A549 (cell line): ENCODE results near the gene CDH4. TPM values are rescaled to one million over a fixed set of nuclear protein-coding genes. Genes with fewer than 3 reads are reported as not detected.

Experiments
- ATAC-seq, 2 experiments: fragments of 200-7000 bp in 1 of 2; fragments of >200 bp in 1 of 2; cut with Nextera tagmentation in 1 of 2; cut with Tn5 transposase in 1 of 2; 3 replicates each; pipeline versions ENCODE4 v1.8.0 to v1.9.1; 2018 to 2020; ENCODE audit warnings: mild to moderate bottlenecking in 1 of 2, moderate library complexity in 1 of 2
- CTCF ChIA-PET: fragments of 300-600 bp; sonication (Branson Sonifier 250); formaldehyde crosslinking; extraction: SDS; loops from one replicate; lab custom pipeline; 2021; ENCODE audit warnings: antibody characterized with exemption, inconsistent platforms; lab: Yijun Ruan, JAX
- POLR2A ChIA-PET: fragments of 350-600 bp; formaldehyde crosslinking; extraction: SDS; loops from one replicate; lab custom pipeline; 2021; ENCODE audit warnings: antibody characterized with exemption, inconsistent platforms; lab: Yijun Ruan, JAX
- DNase-seq, 2 experiments: peaks; one replicate each; pipeline versions ENCODE4 v3.0.0 to v3.0.0-alpha.2; 2011 to 2016; ENCODE audit warnings: low read depth in 1 of 2, low spot score in 1 of 2
- FAIRE-seq: peaks from 2 replicates; lab custom pipeline; 2011; peaks lifted over from hg19 to GRCh38; lab: Jason Lieb, UNC
- H3K27ac ChIP-seq, 2 experiments: fragments of >200 bp; sonication (Bioruptor Twin); formaldehyde crosslinking; 3 replicates each; pipeline ENCODE4 v1.5.1; 2016 to 2017
- H3K4me1 ChIP-seq: fragments of >200 bp; sonication (Bioruptor Twin); formaldehyde crosslinking; 3 replicates; pipeline ENCODE4 v1.6.1; 2016
- H3K4me2 ChIP-seq: fragments of >200 bp; sonication (Bioruptor Twin); formaldehyde crosslinking; 3 replicates; pipeline ENCODE4 v1.6.1; 2016
- H3K4me3 ChIP-seq: fragments of >200 bp; sonication (Bioruptor Twin); formaldehyde crosslinking; 3 replicates; pipeline ENCODE4 v1.5.1; 2016
- H3K9me3 ChIP-seq: fragments of >200 bp; sonication (Bioruptor Twin); formaldehyde crosslinking; 3 replicates; pipeline ENCODE4 v1.6.1; 2016
- CHD2 ChIP-seq: fragments of 150-350 bp; IDR thresholded peaks from 2 replicates; pipeline ENCODE4 v1.6.1; 2014; ENCODE audit warnings: low read length; ENCODE audit not compliant: partially characterized antibody
- CHD4 ChIP-seq: fragments of 200-600 bp; sonication (generic); IDR thresholded peaks from 2 replicates; pipeline ENCODE4 v1.6.1; 2016; ENCODE audit warnings: antibody characterized with exemption, mild to moderate bottlenecking, borderline replicate concordance
- EHMT2 ChIP-seq: fragments of 200-600 bp; sonication (generic); IDR thresholded peaks from 2 replicates; pipeline ENCODE4 v1.6.1; 2016; ENCODE audit warnings: antibody characterized with exemption, low read depth, mild to moderate bottlenecking, moderate library complexity
- EP300 ChIP-seq, 2 experiments: fragments of >200 bp; sonication (Bioruptor Twin); formaldehyde crosslinking; IDR thresholded peaks; 2 replicates in 1 of 2; 3 replicates in 1 of 2; pipeline ENCODE4 v1.6.1; 2016 to 2017
- FOXS1 ChIP-seq: fragments of 250-450 bp; sonication (Bioruptor Pico); IDR thresholded peaks from 2 replicates; pipeline ENCODE4 v1.5.0; 2020; ENCODE audit warnings: mild to moderate bottlenecking, moderate library complexity
- MAZ ChIP-seq: fragments of 150-350 bp; IDR thresholded peaks from 2 replicates; pipeline ENCODE4 v1.6.1; 2014; ENCODE audit warnings: antibody characterized with exemption, low read depth, low read length, borderline replicate concordance
- PHF8 ChIP-seq: fragments of 200-600 bp; sonication (generic); IDR thresholded peaks from 2 replicates; pipeline ENCODE4 v1.6.1; 2016; ENCODE audit warnings: low read depth, mild to moderate bottlenecking, antibody characterized with exemption, moderate library complexity, borderline replicate concordance
- POLR2A ChIP-seq: IDR thresholded peaks from 2 replicates; pipeline ENCODE4 v1.6.1; 2012; ENCODE audit warnings: mild to moderate bottlenecking, low read length
- RARB ChIP-seq: fragments of 250-450 bp; sonication (Bioruptor Pico); IDR thresholded peaks from 2 replicates; pipeline ENCODE4 v1.8.0; 2021; ENCODE audit warnings: mild to moderate bottlenecking, moderate library complexity
- RCOR1 ChIP-seq: fragments of 150-350 bp; IDR thresholded peaks from 2 replicates; pipeline ENCODE4 v1.6.1; 2014; ENCODE audit warnings: antibody characterized with exemption, low read length, low read depth
- SREBF2 ChIP-seq: fragments of 450-650 bp; IDR thresholded peaks from 2 replicates; pipeline ENCODE4 v1.6.1; 2014; ENCODE audit warnings: mild to moderate bottlenecking, moderate library complexity
- TFCP2L1 ChIP-seq: fragments of 250-450 bp; sonication (Bioruptor Pico); IDR thresholded peaks from 2 replicates; pipeline ENCODE4 v1.5.0; 2021; ENCODE audit warnings: mild to moderate bottlenecking
- ZFP36 ChIP-seq: fragments of 450-650 bp; IDR thresholded peaks from 2 replicates; pipeline ENCODE4 v1.6.1; 2014; ENCODE audit warnings: borderline replicate concordance; ENCODE audit not compliant: partially characterized antibody
- WGBS: methylation state at CpG from one replicate; pipeline ENCODE4 v1.1.6; 2017; ENCODE audit errors: missing lambda C conversion rate; 5-methylcytosine and 5-hydroxymethylcytosine counted together
- polyA plus RNA-seq, 4 experiments: library from polyadenylated mRNA; depleted of rRNA in 3 of 4; stranded (reverse); fragments of >200 nt; fragmentation: RNase III in 1 of 4; extraction: RNeasy Plus Mini Kit Qiagen cat#74134 plus additional on column Dnase treatment in 1 of 4; gene quantifications; 2 replicates in 3 of 4; 3 replicates in 1 of 4; pipeline ENCODE4 v1.2.3, GENCODE V29; 2011 to 2017
- TF ChIP-seq, protein P1 (sequence below): fragments of 250-450 bp; sonication (Bioruptor Pico); IDR thresholded peaks from 2 replicates; pipeline ENCODE4 v1.5.0; 2020; ENCODE audit warnings: low read depth, mild to moderate bottlenecking, moderate library complexity
- TF ChIP-seq, protein P2 (sequence below): fragments of >200 bp; sonication (Bioruptor Twin); formaldehyde crosslinking; IDR thresholded peaks from 3 replicates; pipeline ENCODE4 v1.6.1; 2016
- TF ChIP-seq, protein P3 (sequence below): fragments of >200 bp; sonication (Bioruptor Twin); formaldehyde crosslinking; IDR thresholded peaks from 2 replicates; pipeline ENCODE4 v1.6.1; 2016
- TF ChIP-seq, protein P4 (sequence below): IDR thresholded peaks from 2 replicates; pipeline ENCODE4 v1.6.1; 2012; ENCODE audit warnings: low read depth, borderline replicate concordance
- TF ChIP-seq, protein P5 (sequence below): fragments of 250-450 bp; sonication (Bioruptor Pico); IDR thresholded peaks from 2 replicates; pipeline ENCODE4 v1.5.0; 2021; ENCODE audit warnings: mild to moderate bottlenecking, moderate library complexity, borderline replicate concordance

Gene CDH4
- polyA plus RNA-seq, 2 of the 4 experiments (the other 2 are of a cell fraction), result 3.4 to 10.3 TPM

DNA sequence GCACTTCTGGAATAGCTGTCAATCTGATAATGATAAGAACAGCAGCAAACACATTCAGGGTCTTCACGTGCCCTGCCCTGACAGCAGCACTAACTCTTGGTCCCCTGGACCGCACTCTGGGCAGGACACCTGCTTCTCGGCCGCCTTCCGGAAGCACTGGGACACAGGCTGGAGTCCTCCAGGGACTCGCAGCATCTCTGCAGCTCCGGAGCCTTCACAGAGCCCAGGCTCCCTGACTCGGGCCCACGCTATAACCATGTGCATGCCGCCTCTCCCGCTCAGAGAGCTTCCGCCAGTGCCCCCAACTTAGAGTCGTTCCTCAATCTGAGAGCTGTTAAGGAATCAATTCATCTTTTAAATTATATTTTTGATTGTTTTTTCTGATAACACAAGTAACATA is 436.4 kb downstream of the CDH4 start (continued):
- TF ChIP-seq EHMT2, result no peak
- TF ChIP-seq, protein P1, sequence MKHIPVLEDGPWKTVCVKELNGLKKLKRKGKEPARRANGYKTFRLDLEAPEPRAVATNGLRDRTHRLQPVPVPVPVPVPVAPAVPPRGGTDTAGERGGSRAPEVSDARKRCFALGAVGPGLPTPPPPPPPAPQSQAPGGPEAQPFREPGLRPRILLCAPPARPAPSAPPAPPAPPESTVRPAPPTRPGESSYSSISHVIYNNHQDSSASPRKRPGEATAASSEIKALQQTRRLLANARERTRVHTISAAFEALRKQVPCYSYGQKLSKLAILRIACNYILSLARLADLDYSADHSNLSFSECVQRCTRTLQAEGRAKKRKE (CRISPR knock-in tag), result no peak

DNA sequence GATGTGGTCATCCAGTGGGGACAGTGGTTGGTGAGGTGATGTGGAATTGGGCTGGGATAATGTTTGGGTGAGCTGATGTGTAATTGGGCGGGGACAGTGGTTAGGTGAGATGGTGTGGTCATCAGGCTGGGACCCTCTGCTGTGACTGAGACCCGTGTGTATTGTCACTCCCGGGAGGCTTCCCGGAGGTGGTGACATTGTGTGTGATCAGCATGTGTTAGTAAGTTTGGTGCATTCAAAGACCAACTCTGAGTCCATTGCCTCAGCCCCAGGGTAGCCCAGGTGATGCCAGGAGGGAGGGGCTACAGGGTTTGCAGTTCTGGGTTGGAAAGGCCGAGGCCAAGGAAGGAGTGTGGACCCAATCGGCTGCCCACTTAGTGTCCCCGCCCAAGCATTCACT is 438.1 kb downstream of the CDH4 start:
- WGBS, result 27% methylated on average over 7 of the region's 7 CpGs
- ChIA-PET POLR2A (no interaction called here), CTCF (no interaction called here)
- Histone ChIP-seq H3K4me3 (no peak overlapping the region), H3K4me1 (no peaks in the 10 kb centered on the region), H3K4me2 (no peak overlapping the region), H3K9me3 (no peaks in the 10 kb centered on the region), H3K27ac (no peak overlapping the region)
- no peak for FAIRE-seq
- TF ChIP-seq ZFP36 (peak; percentile 48), RARB (no peak)
- no peak for DNase-seq
- no peak for ATAC-seq

DNA sequence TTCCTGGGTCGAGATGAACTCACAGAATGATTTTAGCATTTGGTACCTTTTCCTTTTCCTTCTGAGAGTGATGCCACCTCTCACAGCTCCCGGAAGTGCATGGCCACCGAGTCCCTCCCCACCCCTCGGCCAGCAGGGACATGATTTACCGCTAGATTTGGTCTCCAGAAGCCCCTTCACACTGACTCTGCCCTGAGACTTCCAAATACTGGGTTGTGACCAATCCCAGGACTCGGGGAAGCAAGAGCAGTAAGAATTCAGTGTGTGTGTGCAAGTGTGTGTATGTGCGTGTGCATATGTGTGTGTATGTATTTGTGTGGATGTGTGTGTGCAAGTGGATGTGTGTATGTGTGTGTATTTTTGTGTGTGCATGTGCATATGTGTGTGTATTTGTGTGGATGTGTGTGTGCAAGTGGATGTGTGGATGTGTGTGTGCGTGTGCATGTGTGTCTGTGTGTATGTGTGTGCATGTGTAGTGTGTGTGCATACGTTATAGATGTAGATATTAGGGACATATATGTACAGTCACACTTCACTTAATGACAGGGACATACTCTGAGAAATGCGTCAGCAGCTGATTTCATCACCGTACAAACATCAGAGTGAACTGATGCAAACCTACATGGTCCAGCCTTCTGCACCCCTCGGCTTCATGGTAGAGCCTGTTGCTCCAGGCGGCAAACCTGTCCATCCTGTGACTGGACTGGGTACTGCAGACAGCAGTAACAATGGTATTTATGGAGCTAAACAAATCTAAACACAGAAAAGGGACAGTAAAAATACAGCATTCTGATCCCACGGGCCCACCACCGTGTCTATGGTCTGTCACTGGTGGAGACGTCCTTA is 439.2 kb downstream of the CDH4 start:
- no peak for FAIRE-seq
- no peaks in the 10 kb centered on the region for H3K9me3 ChIP-seq
- TF ChIP-seq EHMT2 (no peak), CHD2 (no peak), SREBF2 (no peak), RCOR1 (no peak), FOXS1 (CRISPR knock-in tag) (no peak), CHD4 (no peak), EP300 (IDR thresholded peaks at IDR 0.05) (no peak), POLR2A (no peak), PHF8 (no peak), MAZ (no peak), TFCP2L1 (no peak)
- TF ChIP-seq, protein P2, sequence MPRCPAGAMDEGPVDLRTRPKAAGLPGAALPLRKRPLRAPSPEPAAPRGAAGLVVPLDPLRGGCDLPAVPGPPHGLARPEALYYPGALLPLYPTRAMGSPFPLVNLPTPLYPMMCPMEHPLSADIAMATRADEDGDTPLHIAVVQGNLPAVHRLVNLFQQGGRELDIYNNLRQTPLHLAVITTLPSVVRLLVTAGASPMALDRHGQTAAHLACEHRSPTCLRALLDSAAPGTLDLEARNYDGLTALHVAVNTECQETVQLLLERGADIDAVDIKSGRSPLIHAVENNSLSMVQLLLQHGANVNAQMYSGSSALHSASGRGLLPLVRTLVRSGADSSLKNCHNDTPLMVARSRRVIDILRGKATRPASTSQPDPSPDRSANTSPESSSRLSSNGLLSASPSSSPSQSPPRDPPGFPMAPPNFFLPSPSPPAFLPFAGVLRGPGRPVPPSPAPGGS, result no peak
- TF ChIP-seq, protein P3, sequence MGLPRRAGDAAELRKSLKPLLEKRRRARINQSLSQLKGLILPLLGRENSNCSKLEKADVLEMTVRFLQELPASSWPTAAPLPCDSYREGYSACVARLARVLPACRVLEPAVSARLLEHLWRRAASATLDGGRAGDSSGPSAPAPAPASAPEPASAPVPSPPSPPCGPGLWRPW, result no peak
- H3K4me3 ChIP-seq, result no peak overlapping the region
- 55% methylated on average over 16 of the region's 16 CpGs for WGBS
- ChIA-PET POLR2A (no interaction called here), CTCF (interaction anchor here (0.8 kb wide), 1 partner anchor 10 kb away, joined by 3 read pairs; no protein-coding TSS in a partner anchor)
- DNase-seq, result no peak
- H3K27ac ChIP-seq, result no peak overlapping the region
- H3K4me1 ChIP-seq, result no peaks in the 10 kb centered on the region
- no peak overlapping the region for H3K4me2 ChIP-seq
- ATAC-seq, result no peak

DNA sequence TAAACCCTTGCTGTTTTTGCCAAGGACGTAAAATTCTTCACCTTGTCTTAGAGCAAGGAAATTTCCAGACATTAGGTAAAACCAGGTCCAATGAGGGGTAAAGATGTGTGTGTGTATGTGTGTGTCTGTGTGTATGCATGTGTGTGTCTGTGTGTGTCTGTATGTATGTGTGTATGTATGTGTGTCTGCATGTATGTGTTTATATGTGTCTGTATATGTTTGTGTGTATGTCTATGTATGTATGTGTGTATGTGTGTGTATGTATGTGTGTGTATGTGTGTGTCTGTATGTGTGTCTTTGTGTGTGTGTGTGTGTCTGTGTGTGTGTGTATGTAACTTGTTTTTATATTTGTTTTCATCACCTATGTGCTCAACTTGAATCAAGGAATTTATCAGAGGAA is 439.9 kb downstream of the CDH4 start:
- Histone ChIP-seq H3K4me3 (no peak overlapping the region), H3K4me1 (no peaks in the 10 kb centered on the region), H3K27ac (no peak overlapping the region), H3K9me3 (no peaks in the 10 kb centered on the region), H3K4me2 (no peak overlapping the region)
- WGBS, result 89% methylated on average over 1 of the region's 1 CpG
- ATAC-seq (no peak), FAIRE-seq (no peak), DNase-seq (no peak)
- TF ChIP-seq, protein P4, sequence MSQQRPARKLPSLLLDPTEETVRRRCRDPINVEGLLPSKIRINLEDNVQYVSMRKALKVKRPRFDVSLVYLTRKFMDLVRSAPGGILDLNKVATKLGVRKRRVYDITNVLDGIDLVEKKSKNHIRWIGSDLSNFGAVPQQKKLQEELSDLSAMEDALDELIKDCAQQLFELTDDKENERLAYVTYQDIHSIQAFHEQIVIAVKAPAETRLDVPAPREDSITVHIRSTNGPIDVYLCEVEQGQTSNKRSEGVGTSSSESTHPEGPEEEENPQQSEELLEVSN, result no peak
- TF ChIP-seq, protein P5, sequence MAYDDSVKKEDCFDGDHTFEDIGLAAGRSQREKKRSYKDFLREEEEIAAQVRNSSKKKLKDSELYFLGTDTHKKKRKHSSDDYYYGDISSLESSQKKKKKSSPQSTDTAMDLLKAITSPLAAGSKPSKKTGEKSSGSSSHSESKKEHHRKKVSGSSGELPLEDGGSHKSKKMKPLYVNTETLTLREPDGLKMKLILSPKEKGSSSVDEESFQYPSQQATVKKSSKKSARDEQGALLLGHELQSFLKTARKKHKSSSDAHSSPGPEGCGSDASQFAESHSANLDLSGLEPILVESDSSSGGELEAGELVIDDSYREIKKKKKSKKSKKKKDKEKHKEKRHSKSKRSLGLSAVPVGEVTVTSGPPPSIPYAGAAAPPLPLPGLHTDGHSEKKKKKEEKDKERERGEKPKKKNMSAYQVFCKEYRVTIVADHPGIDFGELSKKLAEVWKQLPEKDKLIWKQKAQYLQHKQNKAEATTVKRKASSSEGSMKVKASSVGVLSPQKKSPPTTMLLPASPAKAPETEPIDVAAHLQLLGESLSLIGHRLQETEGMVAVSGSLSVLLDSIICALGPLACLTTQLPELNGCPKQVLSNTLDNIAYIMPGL (CRISPR knock-in tag), result no peak
- no peak for TF ChIP-seq POLR2A
- ChIA-PET POLR2A (no interaction called here), CTCF (interaction anchor here (0.8 kb wide), 1 partner anchor 11 kb away, joined by 3 read pairs; no protein-coding TSS in a partner anchor)
